Caco-2 (cell line): ENCODE measurements around the gene TMEM170B. TPM values are rescaled to one million over a fixed set of nuclear protein-coding genes. Genes with fewer than 3 reads are reported as not detected.

Experiments used
- BruUV-seq: library from RNA; stranded (reverse); fragments of 400-500 nt; replicated peaks from 2 replicates; lab custom pipeline; 2021; lab: Mats Ljungman, UMichigan
- CTCF ChIA-PET: fragments of 300-600 bp; sonication (Branson Sonifier 250); formaldehyde crosslinking; loops from one replicate; lab custom pipeline; 2022; ENCODE audit warnings: antibody characterized with exemption; lab: Charles Lee
- POLR2A ChIA-PET: fragments of 300-600 bp; sonication (Branson Sonifier 250); formaldehyde crosslinking; loops from one replicate; lab custom pipeline; 2022; ENCODE audit warnings: antibody characterized with exemption; lab: Charles Lee
- DNase-seq, 2 experiments: peaks; one replicate each; pipeline versions ENCODE4 v3.0.0 to v3.0.0-alpha.2; 2020 to 2022
- H3K27me3 ChIP-seq: replicated peaks from 2 replicates; pipeline ENCODE4 v1.6.0; 2011; ENCODE audit warnings: low read length; ENCODE audit not compliant: control insufficient read depth, insufficient read depth
- H3K36me3 ChIP-seq: 2 replicates; pipeline ENCODE4 v1.5.1; 2011; ENCODE audit warnings: low read length; ENCODE audit not compliant: control insufficient read depth, insufficient read depth
- H3K4me1 ChIP-seq: fragments of 250-450 bp; sonication (Bioruptor Pico); 2 replicates; pipeline ENCODE4 v1.5.1; 2020; ENCODE audit warnings: mild to moderate bottlenecking
- H3K4me3 ChIP-seq: 2 replicates; pipeline ENCODE4 v1.5.1; 2011; ENCODE audit warnings: low read depth, mild to moderate bottlenecking, control low read depth, low read length
- H3K9me3 ChIP-seq: fragments of 250-450 bp; sonication (Bioruptor Pico); 2 replicates; pipeline ENCODE4 v1.5.1; 2020; ENCODE audit warnings: mild to moderate bottlenecking, moderate library complexity
- H3K27ac Mint-ChIP-seq: one replicate; pipeline ENCODE4 v1.8.0; 2022; ENCODE audit warnings: mixed read lengths; ENCODE audit not compliant: unreplicated experiment
- H3K27me3 Mint-ChIP-seq: one replicate; pipeline ENCODE4 v1.8.0; 2022; ENCODE audit warnings: mixed read lengths; ENCODE audit not compliant: insufficient read depth, unreplicated experiment
- H3K36me3 Mint-ChIP-seq: one replicate; pipeline ENCODE4 v1.8.0; 2022; ENCODE audit warnings: mild to moderate bottlenecking, mixed read lengths; ENCODE audit not compliant: insufficient read depth, unreplicated experiment
- H3K4me1 Mint-ChIP-seq: one replicate; pipeline ENCODE4 v1.8.0; 2022; ENCODE audit warnings: low read depth, mixed read lengths; ENCODE audit not compliant: unreplicated experiment
- H3K4me3 Mint-ChIP-seq: one replicate; pipeline ENCODE4 v1.8.0; 2022; ENCODE audit warnings: mild to moderate bottlenecking, moderate library complexity, mixed read lengths; ENCODE audit not compliant: unreplicated experiment
- H3K9me3 Mint-ChIP-seq: one replicate; pipeline ENCODE4 v1.8.0; 2022; ENCODE audit warnings: mixed read lengths; ENCODE audit not compliant: unreplicated experiment
- CTCF ChIP-seq, 2 experiments: fragments of 200-600 bp in 1 of 2; IDR thresholded peaks; 1 replicate in 1 of 2; 2 replicates in 1 of 2; pipeline versions ENCODE4 v1.5.1 to v1.8.0; 2011 to 2022; ENCODE audit warnings: antibody characterized with exemption in 1 of 2, control low read depth in 1 of 2, inconsistent platforms in 1 of 2, low read depth in 1 of 2, low read length in 1 of 2, mild to moderate bottlenecking in 1 of 2, moderate library complexity in 1 of 2; ENCODE audit not compliant: insufficient read depth in 1 of 2, severe bottlenecking in 1 of 2, unreplicated experiment in 1 of 2
- intact Hi-C: fragments of 100-400 bp; cut with micrococcal nuclease; formaldehyde crosslinking; loops from one replicate; pipeline ENCODE4 v1.10.0; 2022; ENCODE audit not compliant: unreplicated experiment
- total RNA-seq: library from RNA; stranded (reverse); gene quantifications from 2 replicates; pipeline ENCODE4 v1.2.3, GENCODE V29; 2022

Gene TMEM170B
- total RNA-seq, 1 experiment from 2014 or later: 4.0 TPM

- Mint-ChIP-seq H3K4me3 (no peak overlapping the region), H3K4me1 (peaks cover 7% of the 10 kb centered on the region), H3K27me3 (no peaks in the 10 kb centered on the region), H3K36me3 (no peaks in the 10 kb centered on the region), H3K27ac (no peak overlapping the region), H3K9me3 (no peaks in the 10 kb centered on the region)
- H3K4me1 ChIP-seq: no peaks in the 10 kb centered on the region
- ChIA-PET POLR2A (no interaction called here), CTCF (no interaction called here)
- intact Hi-C loops: no loop called here
- no peaks in the 10 kb centered on the region for H3K36me3 ChIP-seq
- no peaks in the 10 kb centered on the region for H3K9me3 ChIP-seq
- no peak overlapping the region for H3K4me3 ChIP-seq
- no TSS peak for BruUV-seq
- no peak for DNase-seq
- no peaks in the 10 kb centered on the region for H3K27me3 ChIP-seq
- TF ChIP-seq CTCF (IDR thresholded peaks at IDR 0.05; ENCODE audit: insufficient read depth in 1 of 2, low read depth in 1 of 2, low read length in 1 of 2, severe bottlenecking in 1 of 2, unreplicated experiment in 1 of 2): no peak
Observed at GRCh38 chr6:11571073-11571472, 33.5 kb downstream of the TMEM170B start.

GRCh38 chr6:11575408-11576033 is 38.0 kb downstream of the TMEM170B start:
- CTCF ChIA-PET: interaction anchor here (0.6 to 1.4 kb wide), 10 partner anchors 11 to 624 kb away, joined by 3 to 7 read pairs (median 4); no protein-coding TSS in a partner anchor
- H3K9me3 ChIP-seq: no peaks in the 10 kb centered on the region
- no peaks in the 10 kb centered on the region for H3K36me3 ChIP-seq
- no peaks in the 10 kb centered on the region for H3K27me3 Mint-ChIP-seq
- peak; percentile 73 to 76 for DNase-seq
- POLR2A ChIA-PET: no interaction called here
- no peaks in the 10 kb centered on the region for H3K36me3 Mint-ChIP-seq
- H3K4me1 ChIP-seq: no peaks in the 10 kb centered on the region
- intact Hi-C loops: loop anchor here (1.0 kb wide), 3 partner anchors 79 to 624 kb away; no protein-coding TSS in a partner anchor
- H3K9me3 Mint-ChIP-seq: no peaks in the 10 kb centered on the region
- BruUV-seq: no TSS peak
- TF ChIP-seq CTCF (IDR thresholded peaks at IDR 0.05; ENCODE audit: insufficient read depth in 1 of 2, low read depth in 1 of 2, low read length in 1 of 2, severe bottlenecking in 1 of 2, unreplicated experiment in 1 of 2): peak; percentile 85 to 91
- no peaks in the 10 kb centered on the region for H3K27me3 ChIP-seq
- peak overlapping the region; percentile 30 for H3K4me3 ChIP-seq
- H3K27ac Mint-ChIP-seq: peak overlapping the region; percentile 24
- peak overlapping the region; percentile 64 for H3K4me3 Mint-ChIP-seq
- peaks cover 7% of the 10 kb centered on the region for H3K4me1 Mint-ChIP-seq

- Mint-ChIP-seq H3K27me3 (no peaks in the 10 kb centered on the region), H3K4me3 (no peak overlapping the region), H3K27ac (no peak overlapping the region), H3K4me1 (peaks cover 26% of the 10 kb centered on the region), H3K9me3 (no peaks in the 10 kb centered on the region), H3K36me3 (no peaks in the 10 kb centered on the region)
- ChIA-PET POLR2A (interaction anchor here (0.6 kb wide), 1 partner anchor 697 kb away, joined by 3 read pairs; no protein-coding TSS in a partner anchor), CTCF (interaction anchor here (0.7 kb wide), 1 partner anchor 675 kb away, joined by 4 read pairs; no protein-coding TSS in a partner anchor)
- H3K9me3 ChIP-seq: no peaks in the 10 kb centered on the region
- H3K4me1 ChIP-seq: peaks cover 25% of the 10 kb centered on the region
- no peaks in the 10 kb centered on the region for H3K36me3 ChIP-seq
- intact Hi-C loops: loop anchor here (10.0 kb wide), 1 partner anchor 574 kb away; no protein-coding TSS in a partner anchor
- TF ChIP-seq CTCF (IDR thresholded peaks at IDR 0.05; ENCODE audit: insufficient read depth in 1 of 2, low read depth in 1 of 2, low read length in 1 of 2, severe bottlenecking in 1 of 2, unreplicated experiment in 1 of 2): no peak
- no peak for DNase-seq
- no TSS peak for BruUV-seq
- no peaks in the 10 kb centered on the region for H3K27me3 ChIP-seq
- H3K4me3 ChIP-seq: no peak overlapping the region
Observed at GRCh38 chr6:11580686-11581405, 43.3 kb downstream of the TMEM170B start.
